Activated CD4-positive, alpha-beta T cell treated with anti-CD3 and anti-CD28 coated beads for 36 hours (primary cell): ENCODE measurements around the gene SPINK8. TPM values are rescaled to one million over a fixed set of nuclear protein-coding genes. Genes with fewer than 3 reads are reported as not detected.

Experiments
- ATAC-seq: fragments of 200-7000 bp; cut with Tn5 transposase; one replicate; pipeline ENCODE4 v1.10.0; 2021; ENCODE audit warnings: mild to moderate bottlenecking, moderate library complexity
- CTCF ChIA-PET: fragments of 350-600 bp; sonication (Branson Sonifier 250); formaldehyde crosslinking; loops from one replicate; lab custom pipeline; 2021; ENCODE audit warnings: antibody characterized with exemption; lab: Charles Lee
- POLR2A ChIA-PET: fragments of 350-600 bp; sonication (Branson Sonifier 250); formaldehyde crosslinking; loops from one replicate; lab custom pipeline; 2021; ENCODE audit warnings: antibody characterized with exemption, inconsistent platforms; lab: Charles Lee
- DNase-seq: peaks from one replicate; pipeline ENCODE4 v3.0.0-alpha.2; 2020
- H3K27ac Mint-ChIP-seq: one replicate; pipeline ENCODE4 v1.8.0; 2021; ENCODE audit warnings: mixed read lengths
- H3K27me3 Mint-ChIP-seq: one replicate; pipeline ENCODE4 v1.8.0; 2021; ENCODE audit warnings: mixed read lengths
- H3K36me3 Mint-ChIP-seq: one replicate; pipeline ENCODE4 v1.8.0; 2021; ENCODE audit warnings: low read depth, mixed read lengths
- H3K4me1 Mint-ChIP-seq: one replicate; pipeline ENCODE4 v1.8.0; 2021; ENCODE audit warnings: mixed read lengths
- H3K4me3 Mint-ChIP-seq: one replicate; pipeline ENCODE4 v1.8.0; 2021; ENCODE audit warnings: mild to moderate bottlenecking, moderate library complexity, mixed read lengths
- H3K9me3 Mint-ChIP-seq: one replicate; pipeline ENCODE4 v1.8.0; 2021; ENCODE audit warnings: low read depth, mixed read lengths
- intact Hi-C, 2 experiments: fragments of 100-400 bp; cut with DNase I in 1 of 2; cut with micrococcal nuclease in 1 of 2; formaldehyde crosslinking; loops; one replicate each; pipeline versions ENCODE4 v1.14.2 to v1.15.1; 2022 to 2024; cut with DNase I, micrococcal nuclease
- total RNA-seq, 2 experiments: library from RNA; stranded (reverse); gene quantifications; one replicate each; pipeline ENCODE4 v1.2.3, GENCODE V29; 2021

SPINK8 gene
- total RNA-seq, 2 experiments from 2014 or later = not detected

DNA sequence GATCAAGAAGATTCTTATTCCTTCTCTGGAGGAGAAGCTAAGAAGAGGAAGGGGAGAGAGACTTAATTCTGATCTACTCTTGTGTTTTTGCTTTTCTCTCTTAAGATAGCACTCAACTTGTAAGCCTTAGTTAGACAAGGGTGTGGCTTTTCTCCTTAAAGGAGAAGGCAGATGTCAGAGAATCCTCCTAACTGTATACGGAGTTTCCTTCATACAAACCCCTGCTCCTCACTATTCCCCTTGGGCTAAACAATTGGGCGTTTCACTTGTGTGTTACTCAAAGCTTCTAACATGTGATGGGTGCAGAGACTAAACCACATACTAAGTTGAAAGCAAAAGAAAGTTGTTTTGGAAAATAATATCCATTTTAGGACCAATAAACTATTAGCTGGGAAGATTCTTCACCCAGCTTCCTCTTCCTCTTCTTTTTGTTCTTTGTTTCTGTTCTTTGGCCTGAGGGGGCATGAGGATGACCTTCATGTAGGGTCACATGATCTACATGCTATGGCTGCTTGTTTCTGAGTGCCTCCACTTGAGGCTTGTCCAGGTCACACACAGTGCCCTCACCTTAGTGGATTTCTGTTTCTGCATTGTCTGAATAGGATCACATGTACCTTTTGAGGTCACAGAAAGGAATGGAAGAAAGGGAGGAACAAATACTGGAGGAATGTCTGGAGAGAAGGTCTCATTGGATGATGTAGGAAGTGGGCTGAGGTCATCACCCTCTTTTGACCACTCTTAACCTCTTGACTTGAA lies 14.6 kb downstream of the SPINK8 start:
- peaks cover 4% of the 10 kb centered on the region for H3K4me1 Mint-ChIP-seq
- H3K36me3 Mint-ChIP-seq = no peaks in the 10 kb centered on the region
- no peak overlapping the region for H3K27ac Mint-ChIP-seq
- DNase-seq (no peak), ATAC-seq (no peak)
- CTCF ChIA-PET = interaction anchor here (0.7 to 2.1 kb wide), 4 partner anchors 11 to 117 kb away, joined by 3 to 7 read pairs (median 3); no protein-coding TSS in a partner anchor
- H3K9me3 Mint-ChIP-seq = peaks cover 9% of the 10 kb centered on the region
- no peak overlapping the region for H3K4me3 Mint-ChIP-seq
- intact Hi-C loops = no loop called here
- H3K27me3 Mint-ChIP-seq = no peaks in the 10 kb centered on the region
- POLR2A ChIA-PET = no interaction called here

DNA sequence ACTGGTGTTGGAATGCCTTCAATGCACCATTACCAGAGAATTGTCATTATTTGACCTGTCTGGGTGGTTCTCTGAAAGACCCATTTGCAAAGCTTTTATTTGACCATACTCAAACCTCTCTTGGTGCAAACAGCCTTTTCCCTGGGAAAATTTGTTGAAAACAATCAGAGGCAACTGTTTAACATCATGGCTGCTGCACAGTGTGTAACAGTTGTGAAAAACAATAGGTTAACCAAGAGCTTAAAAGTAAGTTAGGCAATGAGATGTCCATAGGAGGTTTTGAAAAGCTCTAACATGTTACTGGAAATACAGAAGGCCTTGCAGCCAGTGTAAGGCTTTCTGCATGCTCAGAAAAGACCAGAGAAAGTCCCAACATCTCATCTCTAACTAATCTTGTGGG lies 18.9 kb downstream of the SPINK8 start:
- peaks cover 13% of the 10 kb centered on the region for H3K9me3 Mint-ChIP-seq
- H3K36me3 Mint-ChIP-seq = no peaks in the 10 kb centered on the region
- intact Hi-C loops = no loop called here
- peaks cover 4% of the 10 kb centered on the region for H3K27me3 Mint-ChIP-seq
- no peak overlapping the region for H3K27ac Mint-ChIP-seq
- H3K4me3 Mint-ChIP-seq = no peak overlapping the region
- no peaks in the 10 kb centered on the region for H3K4me1 Mint-ChIP-seq
- CTCF ChIA-PET = interaction anchor here (1.0 kb wide), 1 partner anchor 21 kb away, joined by 6 read pairs; no protein-coding TSS in a partner anchor
- DNase-seq (no peak), ATAC-seq (no peak)
- POLR2A ChIA-PET = interaction anchor here (0.5 kb wide), 1 partner anchor 443 kb away, joined by 3 read pairs; no protein-coding TSS in a partner anchor

DNA sequence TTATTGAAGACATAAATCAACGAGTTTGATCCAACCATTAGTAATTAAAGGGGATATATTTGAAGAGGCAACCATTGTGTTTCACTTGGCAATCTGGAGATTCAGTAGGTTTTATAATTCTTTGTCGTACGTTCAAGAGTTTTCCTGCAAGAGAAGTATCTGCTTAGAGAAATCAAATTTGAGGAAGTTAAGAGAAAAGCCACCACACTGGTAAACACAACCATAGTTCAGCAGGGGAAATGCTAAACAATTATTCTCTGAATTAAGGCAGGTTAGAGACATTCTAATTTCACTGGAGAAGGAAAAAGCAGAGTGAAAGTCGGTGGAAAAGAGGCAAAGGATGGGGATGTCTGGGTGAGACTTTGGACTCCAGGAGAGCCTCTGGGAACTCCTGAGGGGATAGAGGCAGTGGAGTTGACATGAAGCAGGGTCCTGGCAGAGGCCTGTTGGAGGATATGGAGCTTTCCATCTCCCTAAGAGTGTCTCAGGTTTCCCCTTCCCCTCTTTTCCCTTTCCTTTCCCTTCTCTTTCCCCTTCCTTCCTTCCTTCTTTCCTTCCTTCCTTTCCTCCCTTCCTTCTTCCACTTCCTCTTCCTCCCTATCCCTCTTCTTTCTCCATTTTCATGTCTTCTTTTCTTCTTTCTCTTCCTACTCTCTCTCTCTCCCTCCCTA lies 26.5 kb downstream of the SPINK8 start:
- ATAC-seq (no peak), DNase-seq (no peak)
- Mint-ChIP-seq H3K27ac (no peak overlapping the region), H3K4me1 (peaks cover 8% of the 10 kb centered on the region), H3K9me3 (no peaks in the 10 kb centered on the region), H3K4me3 (no peak overlapping the region), H3K27me3 (peaks cover 10% of the 10 kb centered on the region), H3K36me3 (peaks cover 5% of the 10 kb centered on the region)
- intact Hi-C loops = loop anchor here in 1 of 2 experiments (10.0 kb wide), 1 partner anchor 248 kb away; the partner anchor contains the start of gene PFKFB4
- CTCF ChIA-PET = interaction anchor here (0.7 kb wide), 1 partner anchor 109 kb away, joined by 3 read pairs; no protein-coding TSS in a partner anchor
- POLR2A ChIA-PET = no interaction called here

DNA sequence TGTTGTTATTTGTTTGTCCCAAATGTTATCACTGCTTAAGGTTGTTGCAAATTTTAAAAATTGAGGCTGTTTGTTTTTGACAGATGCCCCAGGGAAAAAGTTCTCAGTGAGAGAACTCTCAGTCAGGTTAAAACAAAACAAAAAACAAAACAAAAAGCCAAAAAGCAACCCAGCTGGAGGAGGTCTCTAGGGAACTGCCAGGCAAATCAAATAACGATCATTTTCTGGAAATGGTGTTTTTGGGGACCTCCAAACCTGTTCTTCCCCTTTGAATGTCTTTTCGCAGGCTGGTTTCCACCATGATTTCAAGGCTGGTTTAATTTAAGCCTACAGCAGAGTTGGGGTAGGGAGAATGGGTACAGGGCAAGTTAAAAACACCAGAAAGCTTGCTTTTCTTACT lies 27.2 kb downstream of the SPINK8 start:
- intact Hi-C loops = loop anchor here in 1 of 2 experiments (10.0 kb wide), 1 partner anchor 249 kb away; the partner anchor contains the start of gene PFKFB4
- ATAC-seq (no peak), DNase-seq (no peak)
- ChIA-PET CTCF (interaction anchor here (0.7 kb wide), 1 partner anchor 110 kb away, joined by 3 read pairs; no protein-coding TSS in a partner anchor), POLR2A (no interaction called here)
- peaks cover 10% of the 10 kb centered on the region for H3K4me1 Mint-ChIP-seq
- H3K4me3 Mint-ChIP-seq = no peak overlapping the region
- H3K9me3 Mint-ChIP-seq = no peaks in the 10 kb centered on the region
- H3K27ac Mint-ChIP-seq = no peak overlapping the region
- peaks cover 8% of the 10 kb centered on the region for H3K36me3 Mint-ChIP-seq
- peaks cover 10% of the 10 kb centered on the region for H3K27me3 Mint-ChIP-seq

DNA sequence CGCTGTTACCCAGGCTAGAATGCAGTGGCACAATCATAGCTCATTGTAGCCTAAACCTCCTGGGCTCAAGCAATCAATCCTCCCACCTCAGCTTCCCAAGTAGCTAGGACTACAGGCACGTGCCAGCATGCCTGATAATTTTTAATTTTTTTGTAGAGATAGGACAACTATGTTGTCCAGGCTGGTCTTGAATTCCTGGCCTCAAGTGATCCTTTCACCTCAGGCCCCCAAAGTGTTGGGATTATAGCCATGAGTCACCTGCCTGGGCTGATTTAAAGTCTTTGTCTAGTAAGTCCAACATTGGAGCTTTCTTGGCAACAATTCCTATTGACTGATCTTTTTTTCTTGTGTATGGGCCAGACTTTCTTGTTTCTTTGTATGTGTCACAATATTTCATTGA lies 28.1 kb downstream of the SPINK8 start:
- H3K4me3 Mint-ChIP-seq = no peak overlapping the region
- peaks cover 11% of the 10 kb centered on the region for H3K4me1 Mint-ChIP-seq
- H3K9me3 Mint-ChIP-seq = no peaks in the 10 kb centered on the region
- peaks cover 8% of the 10 kb centered on the region for H3K36me3 Mint-ChIP-seq
- H3K27me3 Mint-ChIP-seq = peaks cover 7% of the 10 kb centered on the region
- no peak overlapping the region for H3K27ac Mint-ChIP-seq
- DNase-seq (no peak), ATAC-seq (no peak)
- intact Hi-C loops = loop anchor here in 1 of 2 experiments (10.0 kb wide), 1 partner anchor 249 kb away; the partner anchor contains the start of gene PFKFB4
- ChIA-PET CTCF (interaction anchor here (0.5 kb wide), 1 partner anchor 1123 kb away, joined by 3 read pairs; no protein-coding TSS in a partner anchor), POLR2A (no interaction called here)

DNA sequence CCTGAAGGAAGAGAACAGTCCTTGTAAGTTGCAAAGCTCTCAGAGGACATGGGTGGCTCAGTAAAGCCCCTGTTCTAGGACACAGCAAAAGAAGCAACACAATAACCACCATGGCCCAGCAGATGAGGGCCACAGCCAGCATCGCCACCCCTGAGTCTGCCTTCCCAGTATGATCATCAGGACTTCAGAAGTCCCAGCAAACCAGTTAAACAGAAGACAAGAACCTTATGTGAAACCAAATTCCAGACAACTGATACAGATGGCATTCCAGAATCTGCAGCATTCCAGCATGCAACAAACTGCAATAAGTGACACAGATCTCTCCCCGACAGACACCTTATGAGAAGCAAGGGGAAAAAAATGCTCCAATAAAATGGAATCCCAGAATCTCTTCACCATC lies 30.4 kb downstream of the SPINK8 start:
- no peak overlapping the region for H3K27ac Mint-ChIP-seq

DNA sequence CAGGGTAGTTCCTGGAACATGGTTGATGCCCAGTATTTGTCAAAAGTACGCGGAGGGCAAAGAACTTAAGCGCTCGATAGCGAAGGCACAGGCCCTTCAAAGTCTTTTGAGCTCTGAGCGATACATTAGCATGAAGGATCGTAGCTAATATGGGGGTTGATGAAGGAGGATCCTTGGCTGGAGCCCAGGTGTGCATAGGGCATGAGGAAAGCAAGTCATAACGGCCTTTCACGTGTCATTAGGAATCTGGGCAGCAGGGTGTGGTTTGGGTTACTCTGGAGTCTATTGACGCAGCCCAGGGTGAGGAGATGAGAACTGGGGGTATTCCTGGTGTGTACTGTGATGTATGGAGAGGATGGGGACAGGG lies 31.7 kb downstream of the SPINK8 start:
- intact Hi-C loops = loop anchor here (1.0 to 10.0 kb wide), 13 partner anchors 33 to 1019 kb away; partner anchors contain the start of genes CDC25A (in 2 of the 2), ZNF589 (in 2 of the 2), CCDC51 (in 1 of the 2) and KIF9 (in 1 of the 2)
- ChIA-PET POLR2A (interaction anchor here (1.1 kb wide), 1 partner anchor 19 kb away, joined by 5 read pairs; no protein-coding TSS in a partner anchor), CTCF (interaction anchor here (0.5 kb wide), 1 partner anchor 104 kb away, joined by 3 read pairs; no protein-coding TSS in a partner anchor)
- Mint-ChIP-seq H3K4me3 (peak overlapping the region; percentile 92), H3K36me3 (peaks cover 34% of the 10 kb centered on the region), H3K9me3 (no peaks in the 10 kb centered on the region), H3K4me1 (peaks cover 27% of the 10 kb centered on the region), H3K27me3 (peaks cover under 1% of the 10 kb centered on the region), H3K27ac (peak overlapping the region; percentile 78)
- ATAC-seq (peak; percentile 9), DNase-seq (peak; percentile 41)

More for the DNA sequence above, 30.4 kb downstream of the SPINK8 start:
- ChIA-PET POLR2A (no interaction called here), CTCF (no interaction called here)
- Mint-ChIP-seq H3K9me3 (no peaks in the 10 kb centered on the region), H3K27me3 (peaks cover 2% of the 10 kb centered on the region), H3K4me1 (peaks cover 23% of the 10 kb centered on the region), H3K4me3 (peak overlapping the region; percentile 92), H3K36me3 (peaks cover 24% of the 10 kb centered on the region)
- no peak for DNase-seq
- ATAC-seq = no peak
- intact Hi-C loops = loop anchor here (5.0 to 10.0 kb wide), 3 partner anchors 116 to 819 kb away; partner anchors contain the start of genes CDC25A (in 1 of the 2), PFKFB4 (in 1 of the 2) and USP19 (in 1 of the 2)

DNA sequence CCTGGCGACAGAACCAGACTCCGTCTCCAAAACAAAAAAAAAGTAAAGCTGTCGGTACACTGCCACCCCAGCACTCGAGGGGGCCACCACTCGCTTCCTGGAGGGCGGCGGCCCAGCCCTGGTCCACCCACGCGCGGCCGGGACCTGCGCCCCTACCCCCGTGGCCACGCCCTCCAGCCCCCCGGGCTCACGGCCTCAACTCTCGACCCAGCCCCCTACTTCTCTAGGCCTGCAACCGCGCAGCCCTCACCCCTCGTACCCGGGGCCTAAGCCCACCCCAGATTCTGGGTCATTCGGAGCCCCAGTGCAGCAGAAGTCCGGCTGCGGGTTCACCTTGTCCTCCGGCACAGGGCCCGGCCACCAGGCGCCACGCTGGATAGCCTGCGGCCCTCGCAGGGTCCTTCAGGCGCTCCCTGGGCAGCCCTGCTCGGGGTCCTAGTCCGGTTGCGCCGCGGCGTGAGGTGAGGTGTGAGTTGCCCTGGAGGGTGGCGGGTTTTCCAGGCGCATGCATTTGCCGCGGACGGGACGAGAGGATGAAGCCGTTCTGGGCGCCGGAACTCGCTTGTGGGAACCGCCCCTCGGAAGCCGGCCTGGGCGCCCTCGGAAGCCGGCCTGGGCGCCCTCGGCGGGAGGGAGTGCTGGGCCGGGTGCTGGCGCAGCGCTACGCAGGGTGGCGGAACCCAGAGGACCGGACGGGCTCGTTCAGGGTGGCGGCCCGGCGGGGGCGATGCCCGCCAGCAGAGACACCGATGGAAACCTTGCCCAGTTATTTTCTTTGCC lies 32.3 kb downstream of the SPINK8 start, which contains the start of gene NME6:
Gene NME6, minus strand, starts transcription at position 348 of the 780 bp plus-strand sequence.
- Mint-ChIP-seq H3K9me3 (no peaks in the 10 kb centered on the region), H3K27ac (peak within 1 kb of the TSS; percentile 98), H3K36me3 (peaks cover 39% of the 10 kb centered on the region), H3K27me3 (no peaks in the 10 kb centered on the region), H3K4me3 (peak within 1 kb of the TSS; percentile 92), H3K4me1 (peaks cover 27% of the 10 kb centered on the region)
- ChIA-PET POLR2A (interaction anchor here (1.0 to 1.1 kb wide), 2 partner anchors 18 to 255 kb away, joined by 3 to 5 read pairs; partner anchors contain the start of gene PFKFB4), CTCF (interaction anchor here (0.5 to 2.8 kb wide), 5 partner anchors 61 to 399 kb away, joined by 3 to 15 read pairs (median 7); partner anchors contain the start of gene ZNF589)
- DNase-seq (peak; percentile 97), ATAC-seq (peak; percentile 85)
- intact Hi-C loops = loop anchor here (1.0 to 10.0 kb wide), 13 partner anchors 33 to 1019 kb away; partner anchors contain the start of genes CDC25A (in 2 of the 2), ZNF589 (in 2 of the 2), CCDC51 (in 1 of the 2) and KIF9 (in 1 of the 2)

DNA sequence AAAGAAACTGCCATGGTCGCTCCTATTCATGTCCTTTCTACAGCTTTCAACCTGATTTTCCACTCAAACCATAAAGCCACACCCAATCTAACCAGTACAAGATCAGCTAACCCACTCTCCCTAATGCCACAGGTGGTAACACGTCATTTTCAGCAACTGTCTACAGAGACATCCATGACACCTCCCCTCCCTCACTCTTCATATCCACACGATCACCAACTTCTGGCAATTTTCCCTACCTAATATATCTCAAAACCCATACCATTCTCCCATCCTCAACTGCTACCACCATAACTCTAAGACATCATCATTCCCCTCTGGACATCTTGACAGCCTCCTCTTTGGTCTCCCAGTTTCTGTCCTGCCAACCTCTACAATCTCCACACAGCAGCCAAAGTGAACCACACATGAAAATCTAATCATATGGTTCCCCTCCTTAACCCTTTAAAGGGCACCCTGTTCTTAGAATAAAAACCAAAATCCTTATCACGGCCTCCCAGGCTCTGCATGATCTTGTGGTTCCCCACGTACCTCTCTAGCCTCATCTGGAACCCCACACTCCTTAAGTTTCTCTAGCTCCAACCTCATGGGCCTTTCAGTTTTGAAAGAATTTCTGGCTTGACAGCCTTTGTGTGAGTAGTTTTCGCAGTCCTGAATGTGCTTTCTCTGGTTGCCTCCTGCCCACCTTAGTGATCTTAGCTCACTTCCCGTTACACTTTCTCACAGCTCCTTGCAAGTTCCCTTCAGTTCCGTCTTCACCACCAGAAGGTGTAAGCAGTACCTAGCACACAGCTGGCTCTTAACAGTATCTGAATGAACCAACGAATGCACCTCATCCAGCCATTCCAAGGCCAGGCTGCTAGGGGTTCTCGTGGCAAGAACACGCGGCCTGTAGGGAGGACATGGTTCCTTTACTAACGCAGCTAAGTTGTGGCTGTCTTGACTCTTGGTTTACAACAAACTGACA lies 33.4 kb downstream of the SPINK8 start:
- intact Hi-C loops = loop anchor here (2.0 to 10.0 kb wide), 4 partner anchors 113 to 822 kb away; partner anchors contain the start of genes CDC25A (in 1 of the 2), PFKFB4 (in 1 of the 2), UQCRC1 (in 1 of the 2) and USP19 (in 1 of the 2)
- H3K27ac Mint-ChIP-seq = peak overlapping the region; percentile 98
- ChIA-PET CTCF (interaction anchor here (0.6 to 2.8 kb wide), 9 partner anchors 17 to 475 kb away, joined by 3 to 15 read pairs (median 4); partner anchors contain the start of gene ZNF589), POLR2A (interaction anchor here (0.6 to 1.1 kb wide), 7 partner anchors 30 to 257 kb away, joined by 3 read pairs; partner anchors contain the start of genes CCDC51, PFKFB4, TMA7 and ZNF589)
- no peaks in the 10 kb centered on the region for H3K27me3 Mint-ChIP-seq
- H3K4me3 Mint-ChIP-seq = peak overlapping the region; percentile 92
- peaks cover 44% of the 10 kb centered on the region for H3K36me3 Mint-ChIP-seq
- H3K4me1 Mint-ChIP-seq = peaks cover 27% of the 10 kb centered on the region
- DNase-seq (peak; percentile 55), ATAC-seq (peak; percentile 54)
- H3K9me3 Mint-ChIP-seq = no peaks in the 10 kb centered on the region
